Epithelial cell of proximal tubule (primary cell): ENCODE results near the gene F2RL3. TPM values are rescaled to one million over a fixed set of nuclear protein-coding genes. Genes with fewer than 3 reads are reported as not detected.

Experiments
- DNase-seq: peaks from one replicate; pipeline ENCODE4 v3.0.0-alpha.2; 2011; ENCODE audit warnings: low read depth
- H3K4me3 ChIP-seq: 2 replicates; pipeline ENCODE4 v1.5.1; 2011; ENCODE audit warnings: low read depth, mild to moderate bottlenecking, low read length
- total RNA-seq: library from RNA; depleted of rRNA; stranded (reverse); fragments of >200 nt; gene quantifications from 2 replicates; pipeline ENCODE4 v1.2.3, GENCODE V29; 2015
- TF ChIP-seq, protein P1 (sequence below): conservative IDR thresholded peaks from 2 replicates; pipeline ENCODE4 v1.5.1; 2012; ENCODE audit warnings: low read depth, mild to moderate bottlenecking, low read length

The F2RL3 gene
- total RNA-seq, 1 donor from 2014 or later, result not detected

DNA sequence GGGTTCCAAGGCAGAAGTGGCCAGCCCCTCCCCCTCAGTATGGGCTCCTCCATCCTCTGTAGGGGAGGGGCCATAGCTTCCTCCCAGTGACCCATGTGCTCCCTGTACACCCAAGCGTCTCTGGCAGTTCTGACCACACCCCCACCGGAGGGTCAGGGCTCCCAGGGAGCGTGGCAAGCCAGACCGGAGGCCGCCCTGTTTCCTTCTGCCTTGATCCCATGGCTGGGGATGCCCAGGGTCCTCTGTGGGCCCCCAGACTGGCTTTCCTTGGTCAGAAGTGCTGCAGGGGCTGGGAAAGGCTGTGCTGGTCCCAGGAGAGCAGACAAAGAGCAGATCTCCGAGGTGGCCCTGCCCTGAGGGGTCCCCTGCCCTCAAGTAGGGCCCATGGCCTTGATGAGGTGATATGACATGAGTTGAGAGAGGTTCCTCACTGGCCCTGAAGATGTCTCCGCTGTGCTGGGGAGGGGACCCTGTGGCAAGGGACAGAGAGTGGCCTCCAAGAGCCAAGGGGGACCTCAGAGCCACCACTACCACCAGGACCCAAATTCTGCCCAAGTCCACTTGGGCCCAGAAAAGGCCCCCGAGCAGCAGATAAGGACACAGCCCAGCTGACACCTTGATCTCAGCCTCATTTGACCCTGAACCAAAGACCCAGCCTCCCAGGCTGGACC is 7.8 kb upstream of the F2RL3 start:
- TF ChIP-seq, protein P1, sequence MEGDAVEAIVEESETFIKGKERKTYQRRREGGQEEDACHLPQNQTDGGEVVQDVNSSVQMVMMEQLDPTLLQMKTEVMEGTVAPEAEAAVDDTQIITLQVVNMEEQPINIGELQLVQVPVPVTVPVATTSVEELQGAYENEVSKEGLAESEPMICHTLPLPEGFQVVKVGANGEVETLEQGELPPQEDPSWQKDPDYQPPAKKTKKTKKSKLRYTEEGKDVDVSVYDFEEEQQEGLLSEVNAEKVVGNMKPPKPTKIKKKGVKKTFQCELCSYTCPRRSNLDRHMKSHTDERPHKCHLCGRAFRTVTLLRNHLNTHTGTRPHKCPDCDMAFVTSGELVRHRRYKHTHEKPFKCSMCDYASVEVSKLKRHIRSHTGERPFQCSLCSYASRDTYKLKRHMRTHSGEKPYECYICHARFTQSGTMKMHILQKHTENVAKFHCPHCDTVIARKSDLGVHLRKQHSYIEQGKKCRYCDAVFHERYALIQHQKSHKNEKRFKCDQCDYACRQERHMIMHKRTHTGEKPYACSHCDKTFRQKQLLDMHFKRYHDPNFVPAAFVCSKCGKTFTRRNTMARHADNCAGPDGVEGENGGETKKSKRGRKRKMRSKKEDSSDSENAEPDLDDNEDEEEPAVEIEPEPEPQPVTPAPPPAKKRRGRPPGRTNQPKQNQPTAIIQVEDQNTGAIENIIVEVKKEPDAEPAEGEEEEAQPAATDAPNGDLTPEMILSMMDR, result no peak
- no peak overlapping the region for H3K4me3 ChIP-seq
- DNase-seq, result no peak

DNA sequence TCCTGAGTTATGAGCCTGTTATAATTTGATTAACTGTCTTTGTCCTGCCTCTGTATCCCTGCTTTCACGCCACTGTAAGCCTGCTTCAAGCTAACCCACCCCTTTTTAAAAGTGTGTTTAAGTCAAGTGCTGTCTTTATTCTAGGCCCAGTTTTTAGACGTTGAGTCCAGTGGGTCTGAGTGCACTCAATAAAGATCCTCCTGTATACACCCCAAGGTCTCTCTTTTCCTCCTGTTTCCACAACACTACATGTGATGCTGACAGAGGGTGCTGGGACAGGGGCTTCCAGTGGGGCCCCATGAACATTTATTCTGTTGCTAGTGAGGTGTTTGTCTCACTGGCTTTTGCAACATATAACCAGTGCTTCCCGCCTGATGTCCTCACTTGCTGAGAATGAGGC is 6.7 kb upstream of the F2RL3 start:
- no peak overlapping the region for H3K4me3 ChIP-seq
- TF ChIP-seq, protein P1, result no peak
- DNase-seq, result no peak

DNA sequence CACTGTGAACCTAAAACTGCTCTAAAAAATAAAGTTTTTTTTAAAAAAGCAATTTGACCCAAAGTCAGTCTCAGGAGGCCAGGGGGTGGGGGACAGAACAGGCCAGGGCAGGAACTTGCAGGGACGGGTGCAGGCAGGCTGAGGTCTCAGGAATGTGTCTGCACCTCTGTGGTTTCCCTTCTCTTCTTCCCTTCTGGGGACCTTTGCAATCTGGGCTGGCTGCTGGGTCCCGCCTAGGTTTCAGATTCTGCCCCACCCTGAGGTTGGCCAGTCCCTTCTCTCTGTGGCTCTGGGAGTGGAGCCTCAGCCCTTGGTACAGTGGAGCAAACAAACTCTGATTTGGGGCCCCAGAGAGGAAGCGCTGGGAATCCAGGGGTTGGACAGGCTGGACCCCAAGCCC is 5.3 kb upstream of the F2RL3 start:
- TF ChIP-seq, protein P1, result no peak
- DNase-seq, result no peak
- no peak overlapping the region for H3K4me3 ChIP-seq

DNA sequence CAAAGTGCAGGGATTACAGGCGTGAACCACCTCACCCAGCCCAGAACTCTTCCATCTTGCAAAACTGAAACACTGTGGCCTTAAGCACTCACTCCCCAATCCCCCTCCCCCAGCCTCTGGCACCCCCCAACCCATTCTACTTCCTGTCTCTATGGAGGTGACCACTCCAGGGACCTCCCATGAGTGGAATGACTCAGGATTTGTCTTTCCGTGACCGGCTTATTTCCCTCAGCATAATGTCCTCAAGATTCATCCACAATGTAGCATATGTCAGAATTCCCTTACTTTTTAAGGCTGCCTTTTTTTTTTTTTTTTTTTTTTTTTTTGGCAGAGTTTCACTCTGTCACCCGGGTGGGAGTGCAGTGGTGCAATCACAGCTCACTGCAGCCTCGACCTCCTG is 3.6 kb upstream of the F2RL3 start:
- no peak overlapping the region for H3K4me3 ChIP-seq
- TF ChIP-seq, protein P1, result no peak
- DNase-seq, result no peak

DNA sequence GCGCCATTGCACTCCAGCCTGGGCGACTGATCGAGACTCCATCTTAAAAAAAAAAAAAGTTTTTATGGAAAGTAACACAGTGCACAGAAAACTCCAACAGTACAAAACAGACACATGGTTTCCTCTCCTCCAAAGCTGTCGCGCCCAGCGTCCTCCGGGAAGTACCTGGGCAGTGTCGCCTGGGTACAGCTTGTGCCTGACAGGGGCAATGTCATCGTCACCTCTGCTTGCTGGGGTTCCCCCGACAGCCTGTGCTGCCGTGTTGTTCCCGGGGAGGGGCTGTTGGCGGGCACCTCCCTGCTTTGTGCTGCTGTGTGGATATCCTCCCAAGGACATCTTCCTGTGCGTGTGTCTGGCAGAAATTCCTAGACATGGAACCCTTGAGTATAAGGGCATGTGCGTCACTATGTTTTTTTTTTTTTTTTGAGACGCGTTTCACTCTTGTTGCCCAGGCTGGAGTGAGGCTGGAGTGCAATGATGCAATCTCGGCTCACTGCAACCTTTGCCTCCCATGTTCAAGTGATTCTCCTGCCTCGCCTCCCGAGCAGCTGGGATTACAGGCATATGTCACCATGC is 2.4 kb upstream of the F2RL3 start:
- H3K4me3 ChIP-seq, result no peak overlapping the region
- TF ChIP-seq, protein P1, result no peak
- peak; percentile 26 for DNase-seq

DNA sequence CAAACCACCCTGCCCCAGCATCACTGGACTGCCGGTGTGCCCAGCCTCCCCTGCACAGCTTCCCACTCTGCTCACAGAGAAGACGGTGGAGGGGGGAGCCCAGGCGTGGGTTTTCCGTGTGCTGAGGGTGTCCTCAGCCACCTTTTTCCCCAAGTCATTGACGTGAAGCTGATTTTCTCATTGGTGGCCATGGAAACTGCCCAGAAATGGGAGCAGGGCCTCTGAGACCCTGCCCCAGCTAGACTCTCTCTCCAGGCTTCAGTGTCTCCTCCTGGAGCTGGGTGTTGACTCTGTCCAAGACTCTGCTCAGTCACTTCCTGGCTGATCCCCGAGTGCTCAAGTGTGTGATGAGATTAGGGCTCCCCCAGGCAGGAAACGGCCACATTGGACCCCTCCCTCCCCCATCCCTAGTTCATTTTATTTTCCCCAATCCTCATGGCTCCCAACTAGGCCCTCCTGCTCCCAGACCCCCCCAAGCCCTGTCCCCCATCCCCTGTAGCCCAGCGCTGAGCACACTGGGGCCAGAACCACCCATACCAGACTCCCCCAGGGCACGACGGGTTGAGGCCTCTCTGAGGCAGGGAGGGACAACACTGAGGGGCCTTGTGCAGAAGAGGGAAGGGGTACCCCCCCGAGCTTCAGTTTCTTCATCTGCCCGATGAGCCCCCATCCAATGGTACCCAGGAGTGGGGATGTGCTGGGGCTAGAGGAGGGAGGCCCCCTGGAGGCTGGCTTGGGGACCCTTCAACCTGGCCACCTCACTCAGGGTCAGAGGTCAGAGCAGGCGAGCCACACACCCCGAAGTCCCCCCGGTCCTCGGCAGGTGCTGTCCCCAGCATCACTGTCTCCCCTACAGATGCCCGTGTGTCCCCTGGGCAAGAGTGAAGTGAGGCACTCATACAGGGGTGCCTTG is 1.2 kb upstream of the F2RL3 start:
- TF ChIP-seq, protein P1, result no peak
- H3K4me3 ChIP-seq, result no peak overlapping the region
- no peak for DNase-seq
